Measurements from ENCODE around the gene MARVELD1. TPM values are rescaled to one million over a fixed set of nuclear protein-coding genes. Genes with fewer than 3 reads are reported as not detected.

Gene MARVELD1
- total and polyA plus RNA-seq, 4 donors, result 15.7 to 57.9 (median 24.1) TPM

DNA sequence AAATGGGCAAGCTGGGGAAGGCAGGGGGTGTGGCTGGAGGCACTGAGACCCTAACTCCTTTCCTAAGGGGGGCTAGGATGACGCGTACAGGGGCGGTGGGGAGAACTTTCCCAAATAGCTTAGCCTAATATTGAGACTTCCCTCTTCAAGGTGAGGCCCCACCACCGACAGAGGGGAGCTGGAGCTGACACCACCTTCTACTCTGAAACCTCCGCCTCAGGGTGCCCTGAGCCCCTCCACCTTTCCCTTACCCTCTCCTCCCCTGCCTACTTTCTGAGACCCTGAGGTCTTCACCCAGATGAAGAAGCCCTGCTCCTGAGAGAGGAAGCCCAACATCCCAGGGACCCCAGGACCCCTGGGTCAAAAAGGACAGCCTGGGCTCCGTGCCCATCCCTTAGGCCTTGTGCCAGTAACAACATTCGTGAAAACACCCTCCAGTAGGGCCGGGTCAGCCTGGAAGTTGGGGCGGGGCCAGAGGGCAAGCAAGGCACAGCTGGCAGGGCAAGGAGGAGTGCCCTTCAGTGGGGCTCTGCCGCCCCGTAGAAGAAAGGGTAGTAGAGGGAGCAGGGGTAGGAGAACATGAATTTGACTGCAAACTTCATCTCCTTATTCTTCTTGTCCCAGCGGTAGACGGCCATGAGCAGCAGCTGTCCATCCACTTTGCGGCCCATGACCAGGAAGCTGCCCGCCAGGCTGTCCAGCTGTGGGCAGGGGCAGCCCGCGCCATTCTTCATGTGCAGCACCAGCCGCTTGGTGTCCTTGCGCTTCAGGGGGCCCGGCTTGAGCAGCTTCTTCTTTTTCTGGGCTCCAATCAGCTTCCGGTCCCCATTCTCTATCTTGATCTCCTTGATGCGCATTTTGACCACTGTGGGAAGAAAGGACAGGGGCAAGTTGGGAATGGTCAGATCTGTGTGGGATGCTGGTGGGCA is 53.7 kb downstream of the MARVELD1 start:
- TF ChIP-seq, protein P1, sequence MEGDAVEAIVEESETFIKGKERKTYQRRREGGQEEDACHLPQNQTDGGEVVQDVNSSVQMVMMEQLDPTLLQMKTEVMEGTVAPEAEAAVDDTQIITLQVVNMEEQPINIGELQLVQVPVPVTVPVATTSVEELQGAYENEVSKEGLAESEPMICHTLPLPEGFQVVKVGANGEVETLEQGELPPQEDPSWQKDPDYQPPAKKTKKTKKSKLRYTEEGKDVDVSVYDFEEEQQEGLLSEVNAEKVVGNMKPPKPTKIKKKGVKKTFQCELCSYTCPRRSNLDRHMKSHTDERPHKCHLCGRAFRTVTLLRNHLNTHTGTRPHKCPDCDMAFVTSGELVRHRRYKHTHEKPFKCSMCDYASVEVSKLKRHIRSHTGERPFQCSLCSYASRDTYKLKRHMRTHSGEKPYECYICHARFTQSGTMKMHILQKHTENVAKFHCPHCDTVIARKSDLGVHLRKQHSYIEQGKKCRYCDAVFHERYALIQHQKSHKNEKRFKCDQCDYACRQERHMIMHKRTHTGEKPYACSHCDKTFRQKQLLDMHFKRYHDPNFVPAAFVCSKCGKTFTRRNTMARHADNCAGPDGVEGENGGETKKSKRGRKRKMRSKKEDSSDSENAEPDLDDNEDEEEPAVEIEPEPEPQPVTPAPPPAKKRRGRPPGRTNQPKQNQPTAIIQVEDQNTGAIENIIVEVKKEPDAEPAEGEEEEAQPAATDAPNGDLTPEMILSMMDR (IDR thresholded peaks at IDR 0.05; ENCODE audit: control extremely low read depth, extremely low read depth), result no peak
- Histone ChIP-seq H3K27ac (ENCODE audit: low read depth in 1 of 2, low read length in 1 of 2) (no peak overlapping the region), H3K27me3 (ENCODE audit: control insufficient read depth in 3 of 3, insufficient read depth in 3 of 3, low read length in 2 of 3) (peaks cover 5 to 21% (median 18%) of the 10 kb centered on the region in 3 donors), H3K9me3 (ENCODE audit: control insufficient read depth in 4 of 4, insufficient read depth in 3 of 4, low read length in 3 of 4) (no peaks in the 10 kb centered on the region), H3K36me3 (ENCODE audit: control insufficient read depth in 4 of 4, insufficient read depth in 4 of 4, low read length in 4 of 4) (peaks cover 0 to 7% (median 0%) of the 10 kb centered on the region in 4 donors), H3K4me1 (ENCODE audit: control insufficient read depth in 5 of 5, insufficient read depth in 5 of 5, low read length in 5 of 5) (peaks cover 0 to 5% (median 0%) of the 10 kb centered on the region in 5 donors), H3K4me3 (no peak overlapping the region), H3K9ac (ENCODE audit: insufficient read depth in 1 of 2, low read length in 2 of 2) (no peak overlapping the region)
- DNase-seq (no peak), ATAC-seq (ENCODE audit: insufficient read depth, low FRiP score) (no peak)
- WGBS, 2 donors, result 84 to 87% methylated on average over 19 to 22 of the region's 22 CpGs

Other genes with a start within 250 kb of the MARVELD1 start
- gene MMS19, start 215.3 kb upstream of the MARVELD1 start, total RNA-seq, result 10 to 100 TPM; 68.8 to 74.5 TPM
- 10 to 100 TPM; 39.9 to 56.2 TPM for gene MMS19, start 215.3 kb upstream of the MARVELD1 start, polyA plus RNA-seq
- gene UBTD1, start 214.8 kb upstream of the MARVELD1 start, total RNA-seq, result 10 to 100 TPM; 26.3 to 44.1 TPM
- 10 to 100 TPM; 41.8 to 70.4 TPM for gene UBTD1, start 214.8 kb upstream of the MARVELD1 start, polyA plus RNA-seq
- 1 to 10 TPM in 1 of 2 donors, not detected in 1; 3.1 TPM for gene ANKRD2, start 141.0 kb upstream of the MARVELD1 start, total RNA-seq
- gene ANKRD2, start 141.0 kb upstream of the MARVELD1 start, polyA plus RNA-seq, result 1 to 10 TPM; 1.2 to 3.0 TPM
- gene HOGA1, start 129.3 kb upstream of the MARVELD1 start, total RNA-seq, result 1 to 10 TPM in 1 of 2 donors, under 1 TPM in 1; 0.63 to 2.3 TPM
- under 1 TPM; 0.30 to 0.91 TPM for gene HOGA1, start 129.3 kb upstream of the MARVELD1 start, polyA plus RNA-seq
- gene C10orf62, start 124.0 kb upstream of the MARVELD1 start, total RNA-seq, result under 1 TPM in 1 of 2 donors, not detected in 1; 0.21 TPM
- not detected for gene C10orf62, start 124.0 kb upstream of the MARVELD1 start, polyA plus RNA-seq
- 10 to 100 TPM in 1 of 2 donors, 1 to 10 TPM in 1; 5.7 to 16.1 TPM for gene MORN4, start 80.2 kb upstream of the MARVELD1 start, total RNA-seq
- gene MORN4, start 80.2 kb upstream of the MARVELD1 start, polyA plus RNA-seq, result 1 to 10 TPM; 4.1 to 8.3 TPM
- 10 to 100 TPM; 15.0 to 22.4 TPM for gene PI4K2A, start 73.1 kb upstream of the MARVELD1 start, total RNA-seq
- 10 to 100 TPM; 12.3 to 14.6 TPM for gene PI4K2A, start 73.1 kb upstream of the MARVELD1 start, polyA plus RNA-seq
- 10 to 100 TPM; 16.8 to 26.8 TPM for gene AVPI1, start 26.5 kb upstream of the MARVELD1 start, total RNA-seq
- 10 to 100 TPM; 15.1 to 18.9 TPM for gene AVPI1, start 26.5 kb upstream of the MARVELD1 start, polyA plus RNA-seq
- gene ZFYVE27, start 23.4 kb downstream of the MARVELD1 start, total RNA-seq, result 10 to 100 TPM; 30.9 to 33.9 TPM
- 10 to 100 TPM; 21.1 to 22.7 TPM for gene ZFYVE27, start 23.4 kb downstream of the MARVELD1 start, polyA plus RNA-seq
- 10 to 100 TPM in 1 of 2 donors, 1 to 10 TPM in 1; 2.4 to 12.8 TPM for gene SFRP5, start 58.3 kb downstream of the MARVELD1 start, total RNA-seq
- gene SFRP5, start 58.3 kb downstream of the MARVELD1 start, polyA plus RNA-seq, result under 1 TPM; 0.44 to 0.93 TPM
- gene GOLGA7B, start 136.1 kb downstream of the MARVELD1 start, total RNA-seq, result 1 to 10 TPM in 1 of 2 donors, under 1 TPM in 1; 0.23 to 1.0 TPM
- gene GOLGA7B, start 136.1 kb downstream of the MARVELD1 start, polyA plus RNA-seq, result 1 to 10 TPM in 1 of 2 donors, under 1 TPM in 1; 0.47 to 1.2 TPM